Body of pancreas (tissue), 4 donors: ENCODE results near the gene CYS1. TPM values are rescaled to one million over a fixed set of nuclear protein-coding genes. Genes with fewer than 3 reads are reported as not detected.

ENCODE experiments used
- ATAC-seq: fragments of 150-250 bp; one replicate; pipeline ENCODE4 v1.9.1; 2016
- DNase-seq, 4 donors: peaks; one replicate each; pipeline ENCODE4 v3.0.0-alpha.2; 2019
- H3K27ac ChIP-seq, 4 donors: fragments of 200-600 bp; sonication (generic); 1 replicate in 3 of 4; 2 replicates in 1 of 4; pipeline versions ENCODE4 v1.5.1 to v1.6.1; 2016 to 2019; ENCODE audit warnings: mild to moderate bottlenecking in 1 of 4, mixed read lengths in 1 of 4, moderate library complexity in 1 of 4
- H3K27me3 ChIP-seq, 2 donors: fragments of 200-600 bp; sonication (generic); one replicate each; pipeline ENCODE4 v1.6.0; 2016; ENCODE audit warnings: mild to moderate bottlenecking in 1 of 2
- H3K36me3 ChIP-seq, 2 donors: fragments of 200-600 bp; sonication (generic); replicated peaks in 1 of 2; 2 replicates each; pipeline ENCODE4 v1.5.1; 2016; ENCODE audit warnings: low read depth in 2 of 2; ENCODE audit not compliant: insufficient read depth in 1 of 2
- H3K4me1 ChIP-seq: fragments of 200-600 bp; sonication (generic); one replicate; pipeline ENCODE4 v1.6.0; 2016
- H3K4me3 ChIP-seq, 2 donors: fragments of 200-600 bp; sonication (generic); 1 replicate in 1 of 2; 2 replicates in 1 of 2; pipeline ENCODE4 v1.5.1; 2016 to 2019
- H3K9me3 ChIP-seq, 3 donors: fragments of 200-600 bp; sonication (generic); 1 replicate in 2 of 3; 2 replicates in 1 of 3; pipeline ENCODE4 v1.5.1; 2016
- CTCF ChIP-seq, 7 experiments: fragments of 450-650 bp in 4 of 7; fragments of 200-600 bp in 3 of 7; sonication (generic) in 3 of 7; IDR thresholded peaks; one replicate each; pipeline ENCODE4 v1.5.1; 2016 to 2019; ENCODE audit warnings: antibody characterized with exemption in 7 of 7
- POLR2A ChIP-seq, 3 donors: fragments of 450-650 bp; IDR thresholded peaks; one replicate each; pipeline ENCODE4 v1.6.1; 2016; ENCODE audit warnings: antibody characterized with exemption in 3 of 3, mild to moderate bottlenecking in 2 of 3
- WGBS, 2 donors: methylation state at CpG; one replicate each; pipeline ENCODE4 v1.1.5; 2017; 5-methylcytosine and 5-hydroxymethylcytosine counted together
- intact Hi-C: fragments of 100-400 bp; cut with DNase I; formaldehyde crosslinking; loops from one replicate; pipeline ENCODE4 v1.15.1; 2023
- total RNA-seq, 2 donors: library from RNA; depleted of rRNA; stranded (reverse); fragments of >200 nt; gene quantifications; one replicate each; pipeline ENCODE4 v1.1.0, GENCODE V29; 2016

Gene CYS1
- total RNA-seq, 2 donors from 2014 or later: 30.4 to 36.6 TPM

- intact Hi-C loops: no loop called here
- Histone ChIP-seq H3K27me3 (no peaks in the 10 kb centered on the region), H3K4me1 (peaks cover 46% of the 10 kb centered on the region), H3K36me3 (no peaks in the 10 kb centered on the region), H3K4me3 (no peak overlapping the region), H3K27ac (peak overlapping the region; percentile 50 to 90 (median 86)), H3K9me3 (no peaks in the 10 kb centered on the region)
- ATAC-seq (peak; percentile 1), DNase-seq (no peak)
- no peak for TF ChIP-seq POLR2A (IDR thresholded peaks at IDR 0.05)
- TF ChIP-seq CTCF (IDR thresholded peaks at IDR 0.05): no peak
- 40 to 53% methylated on average over 4 to 6 of the region's 6 CpGs for WGBS, 2 donors
These were observed 4.9 kb upstream of the CYS1 start for GRCh38 chr2:10085043-10085667.

GRCh38 chr2:10084223-10084865 is 4.1 kb upstream of the CYS1 start:
- WGBS, 2 donors: 50 to 57% methylated on average over 12 of the region's 12 CpGs
- H3K27ac ChIP-seq: peak overlapping the region in 3 of 4 donors; percentile 83 to 90 (median 89)
- H3K4me1 ChIP-seq: peaks cover 46% of the 10 kb centered on the region
- TF ChIP-seq CTCF (IDR thresholded peaks at IDR 0.05) (no peak), POLR2A (IDR thresholded peaks at IDR 0.05) (no peak)
- intact Hi-C loops: no loop called here
- H3K4me3 ChIP-seq: no peak overlapping the region
- H3K9me3 ChIP-seq: no peaks in the 10 kb centered on the region
- no peak for ATAC-seq
- H3K36me3 ChIP-seq: no peaks in the 10 kb centered on the region
- DNase-seq: no peak
- no peaks in the 10 kb centered on the region for H3K27me3 ChIP-seq

DNA sequence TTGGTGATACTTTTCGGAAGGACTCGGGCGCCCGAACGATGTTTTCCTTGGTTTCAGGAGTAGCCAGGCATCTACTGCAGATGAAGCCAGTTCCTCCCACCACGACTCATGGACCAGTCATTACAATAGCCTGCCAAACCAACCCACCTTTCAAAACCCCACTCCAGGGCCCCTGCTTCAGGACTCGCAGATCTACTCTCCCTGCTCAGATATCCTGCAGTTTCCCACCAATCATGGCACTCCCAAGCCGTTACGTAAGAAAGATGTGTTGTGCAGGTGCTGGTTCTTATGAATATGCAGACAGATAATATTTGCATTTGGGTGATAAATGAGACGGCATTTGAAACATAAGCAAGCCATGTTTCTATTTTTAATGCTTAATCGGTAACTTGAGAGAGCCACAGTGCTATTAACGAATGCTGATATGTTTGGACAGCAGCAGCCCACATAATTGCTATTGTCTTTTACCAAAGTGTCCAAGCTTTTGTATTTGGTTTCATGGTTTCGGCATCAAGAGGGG is 3.5 kb upstream of the CYS1 start:
- TF ChIP-seq CTCF (IDR thresholded peaks at IDR 0.05) (no peak), POLR2A (IDR thresholded peaks at IDR 0.05) (no peak)
- intact Hi-C loops: no loop called here
- no peak for ATAC-seq
- H3K27ac ChIP-seq: peak overlapping the region in 3 of 4 donors; percentile 83 to 90 (median 89)
- no peaks in the 10 kb centered on the region for H3K27me3 ChIP-seq
- no peak for DNase-seq
- H3K4me3 ChIP-seq: no peak overlapping the region
- no peaks in the 10 kb centered on the region for H3K9me3 ChIP-seq
- peaks cover 46% of the 10 kb centered on the region for H3K4me1 ChIP-seq
- H3K36me3 ChIP-seq: no peaks in the 10 kb centered on the region
- WGBS, 2 donors: 34 to 37% methylated on average over 13 of the region's 13 CpGs

GRCh38 chr2:10083046-10083445 is 2.8 kb upstream of the CYS1 start:
- TF ChIP-seq POLR2A (IDR thresholded peaks at IDR 0.05) (no peak), CTCF (IDR thresholded peaks at IDR 0.05) (no peak)
- H3K4me1 ChIP-seq: peaks cover 42% of the 10 kb centered on the region
- H3K27me3 ChIP-seq: no peaks in the 10 kb centered on the region
- WGBS, 2 donors: 42 to 43% methylated on average over 5 of the region's 5 CpGs
- no peaks in the 10 kb centered on the region for H3K9me3 ChIP-seq
- H3K36me3 ChIP-seq: no peaks in the 10 kb centered on the region
- no peak overlapping the region for H3K4me3 ChIP-seq
- ATAC-seq (no peak), DNase-seq (peak in 1 of 4 donors; percentile 37)
- H3K27ac ChIP-seq: peak overlapping the region in 3 of 4 donors; percentile 83 to 90 (median 89)
- intact Hi-C loops: no loop called here
